T-helper 2 cell treated with Interferon-gamma antibody and Interleukin-4, amounts not matched to agents 5 μg/mL and 100 μg/mL, for 36 hours (primary cell): ENCODE data around the gene DMRT1.
A peak's percentile ranks its signal among the peaks of the same experiment; 100 is the strongest.
"Not testable (repeated sequence)": the region's sequence is repeated elsewhere in the genome, so short reads cannot be mapped to it uniquely, and the experiment has no call there.

Source experiments
- DNase-seq: peaks from one replicate; pipeline ENCODE4 v3.0.0; 2021; ENCODE audit warnings: low spot score
- H3K27ac Mint-ChIP-seq: one replicate; pipeline ENCODE4 v1.8.0; 2021; ENCODE audit warnings: mild to moderate bottlenecking, mixed read lengths
- H3K27me3 Mint-ChIP-seq: one replicate; pipeline ENCODE4 v1.8.0; 2021; ENCODE audit warnings: low read depth, mixed read lengths
- H3K36me3 Mint-ChIP-seq: one replicate; pipeline ENCODE4 v1.8.0; 2021; ENCODE audit warnings: low read depth, mixed read lengths
- H3K4me1 Mint-ChIP-seq: one replicate; pipeline ENCODE4 v1.8.0; 2021; ENCODE audit warnings: low read depth, mixed read lengths
- H3K4me3 Mint-ChIP-seq: one replicate; pipeline ENCODE4 v1.8.0; 2022; ENCODE audit warnings: mild to moderate bottlenecking, moderate library complexity, mixed read lengths
- H3K9me3 Mint-ChIP-seq: one replicate; pipeline ENCODE4 v1.8.0; 2021; ENCODE audit warnings: mixed read lengths

Gene DMRT1

GRCh38 chr9:882416-882924 lies 41.0 kb downstream of the DMRT1 start:
- peaks cover 27% of the 10 kb centered on the region for H3K27me3 Mint-ChIP-seq
- no peak for DNase-seq
- H3K4me3 Mint-ChIP-seq, result no peak overlapping the region
- H3K27ac Mint-ChIP-seq, result no peak overlapping the region
- H3K4me1 Mint-ChIP-seq, result peaks cover 22% of the 10 kb centered on the region
- no peaks in the 10 kb centered on the region for H3K36me3 Mint-ChIP-seq
- H3K9me3 Mint-ChIP-seq, result no peaks in the 10 kb centered on the region

GRCh38 chr9:883011-883410 lies 41.5 kb downstream of the DMRT1 start:
- Mint-ChIP-seq H3K4me1 (peaks cover 22% of the 10 kb centered on the region), H3K36me3 (no peaks in the 10 kb centered on the region), H3K9me3 (no peaks in the 10 kb centered on the region), H3K27me3 (peaks cover 23% of the 10 kb centered on the region), H3K4me3 (no peak overlapping the region), H3K27ac (no peak overlapping the region)
- DNase-seq, result no peak

DNA sequence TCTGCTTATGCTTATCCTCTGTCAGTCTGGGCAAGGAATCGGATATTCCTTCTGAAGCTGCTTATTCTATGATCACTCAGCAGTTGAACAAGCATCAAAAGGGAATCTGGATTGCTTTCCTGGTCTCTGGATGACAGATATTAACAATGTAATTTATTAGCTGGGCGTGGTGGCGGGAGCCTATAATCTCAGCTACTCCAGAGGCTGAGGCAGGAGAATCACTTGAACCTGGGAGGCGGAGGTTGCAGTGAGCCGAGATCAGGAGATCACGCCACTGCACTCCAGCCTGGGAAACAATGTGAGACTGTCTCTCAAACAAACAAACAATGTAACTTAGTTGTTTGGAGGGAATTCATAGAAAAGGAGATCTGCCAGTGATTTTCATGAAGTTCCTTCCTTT lies 45.4 kb downstream of the DMRT1 start:
- Mint-ChIP-seq H3K27me3 (peaks cover 8% of the 10 kb centered on the region), H3K27ac (no peak overlapping the region), H3K4me3 (no peak overlapping the region), H3K36me3 (no peaks in the 10 kb centered on the region), H3K4me1 (peaks cover 5% of the 10 kb centered on the region), H3K9me3 (no peaks in the 10 kb centered on the region)
- no peak for DNase-seq

GRCh38 chr9:892123-892522 lies 50.6 kb downstream of the DMRT1 start:
- Mint-ChIP-seq H3K27me3 (peaks cover 13% of the 10 kb centered on the region), H3K9me3 (no peaks in the 10 kb centered on the region), H3K4me1 (peaks cover 6% of the 10 kb centered on the region), H3K36me3 (no peaks in the 10 kb centered on the region), H3K4me3 (no peak overlapping the region), H3K27ac (no peak overlapping the region)
- no peak for DNase-seq

DNA sequence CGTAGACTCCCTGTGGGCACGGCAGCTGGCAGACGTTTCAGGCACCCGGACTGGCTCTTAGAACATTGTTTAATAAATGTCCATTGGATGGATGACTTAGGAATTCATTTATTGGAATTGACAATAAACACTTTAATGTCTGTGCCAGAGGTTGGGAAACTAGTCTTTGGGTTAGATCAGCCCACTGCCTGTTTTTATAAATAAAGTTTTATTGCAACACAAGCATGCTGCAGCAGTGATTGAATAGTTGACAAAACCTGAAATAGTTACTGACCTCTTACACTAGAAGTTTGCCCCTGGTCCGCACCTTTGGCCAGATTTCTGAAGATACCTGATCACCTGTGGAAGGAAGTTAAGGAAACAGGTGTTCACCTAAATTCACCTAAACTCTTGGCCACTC lies 51.6 kb downstream of the DMRT1 start:
- DNase-seq, result no peak
- Mint-ChIP-seq H3K4me1 (peaks cover 6% of the 10 kb centered on the region), H3K4me3 (no peak overlapping the region), H3K36me3 (no peaks in the 10 kb centered on the region), H3K9me3 (no peaks in the 10 kb centered on the region), H3K27ac (no peak overlapping the region), H3K27me3 (peaks cover 19% of the 10 kb centered on the region)

DNA sequence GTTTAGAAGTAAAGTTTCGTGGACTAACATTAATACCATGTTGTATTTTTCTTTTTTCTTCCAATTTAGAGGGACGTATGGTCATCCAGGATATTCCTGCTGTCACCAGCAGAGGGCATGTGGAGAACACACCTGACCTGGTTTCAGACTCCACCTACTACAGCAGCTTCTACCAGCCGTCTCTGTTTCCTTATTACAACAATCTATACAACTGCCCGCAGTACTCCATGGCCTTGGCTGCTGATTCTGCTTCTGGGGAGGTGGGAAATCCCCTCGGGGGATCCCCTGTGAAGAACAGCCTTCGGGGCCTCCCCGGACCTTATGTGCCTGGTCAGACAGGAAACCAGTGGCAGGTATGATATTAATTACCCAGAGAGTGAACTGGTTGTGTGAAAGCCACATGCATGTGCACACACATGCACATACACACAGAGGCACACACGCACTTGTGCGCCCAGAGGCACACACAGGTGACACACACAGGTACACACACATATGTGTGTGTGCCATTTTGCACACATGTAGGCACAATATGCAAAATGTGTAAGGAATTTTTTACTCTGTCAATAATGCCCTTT lies 52.4 kb downstream of the DMRT1 start:
- no peak overlapping the region for H3K27ac Mint-ChIP-seq
- H3K4me3 Mint-ChIP-seq, result peak overlapping the region; percentile 28
- no peaks in the 10 kb centered on the region for H3K9me3 Mint-ChIP-seq
- H3K36me3 Mint-ChIP-seq, result no peaks in the 10 kb centered on the region
- peaks cover 25% of the 10 kb centered on the region for H3K27me3 Mint-ChIP-seq
- H3K4me1 Mint-ChIP-seq, result peaks cover 10% of the 10 kb centered on the region
- peak; percentile 67 for DNase-seq

DNA sequence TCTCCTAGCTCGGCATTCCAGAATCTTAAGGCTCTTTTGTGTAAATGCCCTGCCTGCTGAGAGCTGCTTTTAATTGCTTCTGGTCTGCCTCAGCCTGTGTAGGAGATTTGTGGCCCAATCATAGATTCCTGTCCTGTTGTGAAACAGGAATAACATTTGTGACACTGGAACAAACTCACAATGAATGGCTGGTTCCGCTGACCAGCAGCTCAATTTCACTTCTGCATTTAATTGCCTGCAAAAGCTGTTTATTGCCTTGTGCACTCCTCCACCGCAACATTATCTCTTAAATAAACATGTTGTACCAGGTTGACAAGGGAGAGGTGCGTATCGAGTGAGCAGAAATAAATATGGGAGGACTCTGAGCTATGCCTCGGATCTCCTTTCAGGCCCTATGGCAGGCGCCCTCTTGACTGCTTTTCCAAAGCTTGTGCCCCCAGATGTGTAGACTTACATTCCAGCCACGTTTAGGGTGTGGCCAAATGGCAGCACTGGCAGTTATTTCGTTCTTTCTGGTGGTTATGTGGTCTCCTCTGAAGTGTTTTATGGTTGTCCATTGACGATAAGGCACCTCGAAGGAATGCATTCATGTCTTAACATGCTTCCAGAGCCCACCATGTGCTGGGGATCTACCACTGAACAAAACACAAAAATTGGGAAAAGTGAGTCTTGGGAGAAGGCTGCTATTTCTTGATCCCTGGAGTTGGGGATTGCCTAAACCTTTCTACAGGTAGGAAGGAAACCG lies 58.1 kb downstream of the DMRT1 start:
- Mint-ChIP-seq H3K9me3 (no peaks in the 10 kb centered on the region), H3K4me3 (no peak overlapping the region), H3K27ac (no peak overlapping the region), H3K36me3 (no peaks in the 10 kb centered on the region), H3K4me1 (peaks cover 15% of the 10 kb centered on the region), H3K27me3 (peaks cover 41% of the 10 kb centered on the region)
- DNase-seq, result no peak

- no peak overlapping the region for H3K4me3 Mint-ChIP-seq
- no peak for DNase-seq
- no peak overlapping the region for H3K27ac Mint-ChIP-seq
- no peaks in the 10 kb centered on the region for H3K9me3 Mint-ChIP-seq
- no peaks in the 10 kb centered on the region for H3K36me3 Mint-ChIP-seq
- peaks cover 59% of the 10 kb centered on the region for H3K27me3 Mint-ChIP-seq
- H3K4me1 Mint-ChIP-seq, result peaks cover 11% of the 10 kb centered on the region
Measured at GRCh38 chr9:903886-904285, 62.4 kb downstream of the DMRT1 start.

- Mint-ChIP-seq H3K4me3 (no peak overlapping the region), H3K4me1 (no peaks in the 10 kb centered on the region), H3K36me3 (no peaks in the 10 kb centered on the region), H3K27ac (no peak overlapping the region), H3K9me3 (no peaks in the 10 kb centered on the region), H3K27me3 (peaks cover 62% of the 10 kb centered on the region)
- no peak for DNase-seq
Measured at GRCh38 chr9:905906-906305, 64.4 kb downstream of the DMRT1 start.

DNA sequence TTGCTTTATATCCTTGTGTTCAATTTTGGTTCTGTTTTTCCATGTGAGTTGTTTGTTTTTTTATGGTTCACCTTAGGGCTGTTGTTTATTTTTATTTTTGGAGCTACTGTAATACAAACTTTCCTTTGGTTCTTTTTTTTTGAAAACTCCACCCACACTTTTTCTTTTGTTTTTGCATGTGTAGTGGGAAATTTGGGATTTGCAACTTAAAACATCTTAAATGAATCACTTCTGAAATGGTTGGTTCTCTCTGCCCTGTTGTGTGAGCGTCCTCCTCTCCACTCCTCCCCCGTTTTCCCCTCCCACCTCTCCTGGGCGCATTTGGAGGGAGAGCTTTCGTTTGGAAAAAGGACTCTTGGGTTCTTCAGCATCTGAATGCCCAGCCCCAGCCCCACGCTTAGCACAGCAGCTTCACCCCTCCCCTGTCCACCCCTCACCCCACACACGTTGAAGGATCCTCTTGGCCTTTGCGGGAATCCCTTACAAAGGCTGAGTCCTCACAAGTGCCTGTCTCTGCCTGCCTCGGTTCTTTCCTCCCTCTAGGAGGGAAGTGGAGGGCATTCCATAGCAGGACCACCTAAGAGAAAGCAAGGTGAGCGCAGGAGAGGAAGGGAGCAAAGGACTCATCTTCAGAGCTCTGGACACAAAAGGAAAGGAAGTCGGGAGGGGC lies 67.2 kb downstream of the DMRT1 start:
- Mint-ChIP-seq H3K9me3 (no peaks in the 10 kb centered on the region), H3K4me3 (no peak overlapping the region), H3K27ac (no peak overlapping the region), H3K4me1 (no peaks in the 10 kb centered on the region), H3K27me3 (peaks cover 55% of the 10 kb centered on the region), H3K36me3 (no peaks in the 10 kb centered on the region)
- no peak for DNase-seq

GRCh38 chr9:911005-911404 lies 69.5 kb downstream of the DMRT1 start:
- no peaks in the 10 kb centered on the region for H3K4me1 Mint-ChIP-seq
- no peak overlapping the region for H3K27ac Mint-ChIP-seq
- DNase-seq, result no peak
- H3K4me3 Mint-ChIP-seq, result no peak overlapping the region
- H3K27me3 Mint-ChIP-seq, result peaks cover 32% of the 10 kb centered on the region
- no peaks in the 10 kb centered on the region for H3K9me3 Mint-ChIP-seq
- no peaks in the 10 kb centered on the region for H3K36me3 Mint-ChIP-seq

- no peak overlapping the region for H3K4me3 Mint-ChIP-seq
- no peaks in the 10 kb centered on the region for H3K9me3 Mint-ChIP-seq
- no peak overlapping the region for H3K27ac Mint-ChIP-seq
- no peaks in the 10 kb centered on the region for H3K4me1 Mint-ChIP-seq
- H3K27me3 Mint-ChIP-seq, result peaks cover 28% of the 10 kb centered on the region
- no peaks in the 10 kb centered on the region for H3K36me3 Mint-ChIP-seq
- DNase-seq, result no peak
Measured at GRCh38 chr9:912776-913175, 71.3 kb downstream of the DMRT1 start.

- not testable (repeated sequence) for DNase-seq, H3K9me3 Mint-ChIP-seq, H3K27ac Mint-ChIP-seq, H3K4me1 Mint-ChIP-seq, H3K36me3 Mint-ChIP-seq, H3K4me3 Mint-ChIP-seq
- peaks cover 23% of the 10 kb centered on the region for H3K27me3 Mint-ChIP-seq
Measured at GRCh38 chr9:913526-913925, 72.0 kb downstream of the DMRT1 start.

- Mint-ChIP-seq H3K36me3 (no peaks in the 10 kb centered on the region), H3K4me1 (no peaks in the 10 kb centered on the region), H3K4me3 (no peak overlapping the region), H3K27ac (no peak overlapping the region), H3K9me3 (no peaks in the 10 kb centered on the region), H3K27me3 (peaks cover 15% of the 10 kb centered on the region)
- no peak for DNase-seq
Measured at GRCh38 chr9:917730-918129, 76.2 kb downstream of the DMRT1 start.
